Transverse colon (tissue), 4 donors: ENCODE measurements around the gene POR. TPM values are rescaled to one million over a fixed set of nuclear protein-coding genes. Genes with fewer than 3 reads are reported as not detected.

Experiments
- DNase-seq: peaks from one replicate; pipeline ENCODE4 v3.0.0-alpha.2; 2019
- H3K27ac ChIP-seq, 4 donors: fragments of 200-600 bp; sonication (generic); 2 replicates each; pipeline ENCODE4 v1.5.1; 2016 to 2018; ENCODE audit warnings: inconsistent platforms in 4 of 4
- H3K27me3 ChIP-seq: fragments of 200-600 bp; sonication (generic); 2 replicates; pipeline ENCODE4 v1.5.1; 2017; ENCODE audit warnings: inconsistent platforms
- H3K36me3 ChIP-seq, 4 donors: fragments of 200-600 bp; sonication (generic); 2 replicates each; pipeline ENCODE4 v1.5.1; 2017 to 2019; ENCODE audit warnings: inconsistent platforms in 4 of 4
- H3K4me1 ChIP-seq, 4 donors: fragments of 200-600 bp; sonication (generic); 2 replicates each; pipeline ENCODE4 v1.5.1; 2017 to 2020; ENCODE audit warnings: inconsistent platforms in 4 of 4
- H3K4me3 ChIP-seq, 4 donors: fragments of 200-600 bp; sonication (generic); 1 replicate in 1 of 4; 2 replicates in 3 of 4; pipeline versions ENCODE4 v1.5.1 to v1.6.1; 2017 to 2019; ENCODE audit warnings: inconsistent platforms in 4 of 4
- H3K9me3 ChIP-seq, 2 donors: fragments of 200-600 bp; sonication (generic); 2 replicates each; pipeline ENCODE4 v1.5.1; 2017 to 2019; ENCODE audit warnings: inconsistent platforms in 2 of 2
- EP300 ChIP-seq: sonication (generic); formaldehyde crosslinking; IDR thresholded peaks from one replicate; pipeline ENCODE4 v1.6.1; 2017; ENCODE audit warnings: antibody characterized with exemption, low read depth
- POLR2A ChIP-seq: fragments of 450-650 bp; IDR thresholded peaks from one replicate; pipeline ENCODE4 v1.6.1; 2016; ENCODE audit warnings: antibody characterized with exemption, mild to moderate bottlenecking, moderate library complexity
- POLR2AphosphoS5 ChIP-seq, 3 donors: sonication (generic); formaldehyde crosslinking; IDR thresholded peaks; one replicate each; pipeline ENCODE4 v1.6.1; 2016; ENCODE audit warnings: antibody characterized with exemption in 3 of 3
- WGBS, 2 donors: methylation state at CpG; one replicate each; pipeline ENCODE4 v1.1.5; 2018; ENCODE audit warnings: low coverage in 1 of 2; 5-methylcytosine and 5-hydroxymethylcytosine counted together
- in situ Hi-C, 4 donors: fragments of 200-750 bp; cut with MboI; loops; one replicate each; pipeline versions ENCODE4 v1.15.0 to v1.15.1; 2017; ENCODE audit warnings: low sequenced_read_pairs in 3 of 4, low pct_ligation_motif_present in 1 of 4, low pct_unique_long_range_greater_than_20kb in 1 of 4
- intact Hi-C: fragments of 100-400 bp; cut with DNase I; formaldehyde crosslinking; loops from one replicate; pipeline ENCODE4 v1.15.1; 2023; ENCODE audit warnings: low total_unique reads
- total RNA-seq, 4 donors: library from RNA; depleted of rRNA; stranded (reverse); fragments of >200 nt; gene quantifications; one replicate each; pipeline ENCODE4 v1.1.0, GENCODE V29; 2016
- TF ChIP-seq, protein P1 (sequence below), 5 experiments: fragments of 200-600 bp in 3 of 5; fragments of 450-650 bp in 2 of 5; sonication (generic) in 3 of 5; IDR thresholded peaks; 1 replicate in 2 of 5; 2 replicates in 3 of 5; pipeline ENCODE4 v1.5.1; 2016 to 2017; ENCODE audit warnings: antibody characterized with exemption in 5 of 5, inconsistent platforms in 3 of 5, mild to moderate bottlenecking in 2 of 5, moderate library complexity in 1 of 5

Gene POR
- total RNA-seq, 4 donors from 2014 or later = 95.9 to 200 (median 149) TPM

DNA sequence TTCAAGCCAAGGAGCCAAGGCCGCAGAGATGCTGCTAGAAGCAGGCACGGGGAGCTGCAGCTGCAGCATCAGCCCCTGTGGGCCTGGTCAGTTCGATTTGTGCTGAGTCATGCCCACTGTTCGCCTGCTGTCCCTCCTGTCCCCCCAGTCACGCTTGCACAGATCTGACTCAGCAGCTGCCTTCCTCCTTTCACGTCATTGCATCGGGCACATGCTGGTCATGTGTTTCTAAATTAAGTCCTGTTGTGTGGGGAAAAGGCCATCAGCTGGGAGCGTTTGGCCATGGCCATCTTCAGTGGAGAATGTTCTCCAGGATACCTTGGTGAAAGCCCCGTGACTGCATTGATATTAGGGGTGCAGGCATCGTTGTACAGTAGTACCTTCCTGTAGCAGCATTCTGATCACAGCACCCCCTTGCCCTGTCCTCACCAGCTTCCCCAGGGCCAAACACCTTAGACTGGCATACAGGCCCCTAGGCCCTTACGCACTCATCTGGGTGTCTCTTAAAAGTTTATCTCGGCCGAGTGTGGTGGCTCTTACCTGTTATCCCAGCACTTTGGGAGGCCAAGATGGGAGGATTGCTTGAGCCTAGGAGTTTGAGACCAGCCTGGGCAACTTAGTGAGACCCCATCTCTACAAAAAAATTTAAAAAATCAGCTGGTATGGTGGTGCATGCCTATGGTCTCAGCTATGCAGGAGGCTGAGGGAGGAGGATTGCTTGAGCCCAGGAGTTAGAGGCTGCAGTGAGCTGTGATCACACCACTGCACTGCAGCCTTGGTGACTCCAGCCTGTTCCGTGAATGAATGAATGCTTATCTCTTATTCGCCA lies 23.2 kb downstream of the POR start:
- TF ChIP-seq POLR2AphosphoS5 (IDR thresholded peaks at IDR 0.05) (no peak), POLR2A (no peak), EP300 (no peak)
- TF ChIP-seq, protein P1, sequence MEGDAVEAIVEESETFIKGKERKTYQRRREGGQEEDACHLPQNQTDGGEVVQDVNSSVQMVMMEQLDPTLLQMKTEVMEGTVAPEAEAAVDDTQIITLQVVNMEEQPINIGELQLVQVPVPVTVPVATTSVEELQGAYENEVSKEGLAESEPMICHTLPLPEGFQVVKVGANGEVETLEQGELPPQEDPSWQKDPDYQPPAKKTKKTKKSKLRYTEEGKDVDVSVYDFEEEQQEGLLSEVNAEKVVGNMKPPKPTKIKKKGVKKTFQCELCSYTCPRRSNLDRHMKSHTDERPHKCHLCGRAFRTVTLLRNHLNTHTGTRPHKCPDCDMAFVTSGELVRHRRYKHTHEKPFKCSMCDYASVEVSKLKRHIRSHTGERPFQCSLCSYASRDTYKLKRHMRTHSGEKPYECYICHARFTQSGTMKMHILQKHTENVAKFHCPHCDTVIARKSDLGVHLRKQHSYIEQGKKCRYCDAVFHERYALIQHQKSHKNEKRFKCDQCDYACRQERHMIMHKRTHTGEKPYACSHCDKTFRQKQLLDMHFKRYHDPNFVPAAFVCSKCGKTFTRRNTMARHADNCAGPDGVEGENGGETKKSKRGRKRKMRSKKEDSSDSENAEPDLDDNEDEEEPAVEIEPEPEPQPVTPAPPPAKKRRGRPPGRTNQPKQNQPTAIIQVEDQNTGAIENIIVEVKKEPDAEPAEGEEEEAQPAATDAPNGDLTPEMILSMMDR (IDR thresholded peaks at IDR 0.05) = no peak
- Histone ChIP-seq H3K4me1 (peaks cover 0 to 5% (median 0%) of the 10 kb centered on the region in 4 donors), H3K9me3 (no peaks in the 10 kb centered on the region), H3K36me3 (no peaks in the 10 kb centered on the region), H3K4me3 (no peak overlapping the region), H3K27ac (no peak overlapping the region), H3K27me3 (no peaks in the 10 kb centered on the region)
- intact Hi-C loops = no loop called here
- peak; percentile 26 for DNase-seq
- WGBS, 2 donors = 72 to 90% methylated on average over 2 to 15 of the region's 15 CpGs
- in situ Hi-C loops = no loop called here

DNA sequence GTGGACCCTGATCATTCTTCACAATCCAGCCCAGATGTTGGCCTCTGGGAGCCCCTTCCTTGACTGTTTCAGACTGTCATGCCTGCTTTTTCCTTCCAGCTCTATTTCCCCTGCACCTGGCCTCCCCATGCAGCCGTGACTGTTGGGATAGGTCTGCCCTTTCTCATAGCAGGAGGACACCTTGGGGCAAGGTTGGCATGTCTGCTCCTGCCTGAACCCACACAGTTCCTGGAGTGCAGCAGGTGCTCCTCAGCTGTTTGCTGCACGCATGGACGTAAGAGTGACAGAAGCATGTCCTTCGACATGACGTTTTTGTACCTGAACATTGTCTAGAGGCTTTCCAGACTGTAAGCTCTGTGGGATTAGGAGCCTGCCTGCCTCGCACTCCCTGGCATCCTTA lies 24.0 kb downstream of the POR start:
- peaks cover 0 to 5% (median 0%) of the 10 kb centered on the region in 4 donors for H3K4me1 ChIP-seq
- no peaks in the 10 kb centered on the region for H3K27me3 ChIP-seq
- TF ChIP-seq EP300 (no peak), POLR2AphosphoS5 (IDR thresholded peaks at IDR 0.05) (no peak), POLR2A (no peak)
- TF ChIP-seq, protein P1 (IDR thresholded peaks at IDR 0.05) = no peak
- no peaks in the 10 kb centered on the region for H3K9me3 ChIP-seq
- in situ Hi-C loops = no loop called here
- no peaks in the 10 kb centered on the region for H3K36me3 ChIP-seq
- no peak for DNase-seq
- H3K27ac ChIP-seq = no peak overlapping the region
- WGBS, 2 donors = 84 to 100% methylated on average over 3 to 6 of the region's 6 CpGs
- H3K4me3 ChIP-seq = no peak overlapping the region
- intact Hi-C loops = no loop called here

DNA sequence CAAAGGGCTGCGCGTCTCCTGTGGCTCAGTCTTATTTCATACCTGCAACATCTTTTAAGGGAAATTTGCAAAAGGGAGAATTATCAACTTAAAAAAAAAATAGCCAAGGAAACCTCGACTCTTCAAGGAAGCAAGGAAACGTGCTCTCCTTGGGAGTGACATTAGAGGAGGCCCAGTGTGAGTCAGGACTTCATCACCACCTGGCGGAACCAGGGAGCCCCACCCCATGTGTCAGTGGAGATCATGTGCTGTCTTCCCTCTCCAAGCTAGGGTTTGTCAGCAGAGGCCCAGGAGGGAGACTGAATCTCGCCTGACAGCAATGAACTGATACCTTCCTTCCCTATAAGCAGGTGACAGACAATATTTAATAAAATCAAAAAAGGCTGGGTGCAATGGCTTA lies 28.9 kb downstream of the POR start:
- H3K36me3 ChIP-seq = no peaks in the 10 kb centered on the region
- DNase-seq = peak; percentile 41
- in situ Hi-C loops (no loop called here), intact Hi-C loops (no loop called here)
- H3K27me3 ChIP-seq = no peaks in the 10 kb centered on the region
- H3K9me3 ChIP-seq = no peaks in the 10 kb centered on the region
- TF ChIP-seq POLR2AphosphoS5 (IDR thresholded peaks at IDR 0.05) = no peak
- TF ChIP-seq, protein P1 (IDR thresholded peaks at IDR 0.05) = no peak
- no peak for TF ChIP-seq POLR2A
- H3K4me1 ChIP-seq = peaks cover 0 to 7% (median 0%) of the 10 kb centered on the region in 4 donors
- H3K4me3 ChIP-seq = no peak overlapping the region
- WGBS, 2 donors = 80 to 86% methylated on average over 3 to 6 of the region's 6 CpGs
- no peak overlapping the region for H3K27ac ChIP-seq

DNA sequence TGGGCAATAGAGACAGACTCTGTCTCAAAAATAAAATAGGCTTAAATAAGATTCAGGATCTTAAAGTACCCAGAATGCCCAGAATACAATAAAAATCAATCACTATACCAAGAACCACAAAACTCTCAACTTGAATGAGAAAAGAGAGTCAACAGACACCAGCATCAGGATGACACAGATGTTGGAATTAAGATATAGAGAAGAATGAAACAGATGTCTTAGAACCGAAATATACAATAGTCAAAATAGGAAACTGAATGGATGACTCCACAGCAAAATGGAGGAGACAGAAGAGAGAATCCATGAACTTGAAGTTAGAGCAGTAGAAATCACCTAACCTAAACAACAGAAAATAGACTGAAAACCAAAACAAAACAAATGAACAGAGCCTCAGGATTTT lies 29.6 kb downstream of the POR start:
- in situ Hi-C loops (no loop called here), intact Hi-C loops (no loop called here)
- Histone ChIP-seq H3K4me1 (peaks cover 0 to 7% (median 0%) of the 10 kb centered on the region in 4 donors), H3K4me3 (no peak overlapping the region), H3K9me3 (no peaks in the 10 kb centered on the region), H3K36me3 (no peaks in the 10 kb centered on the region), H3K27me3 (no peaks in the 10 kb centered on the region), H3K27ac (no peak overlapping the region)
- TF ChIP-seq EP300 (no peak), POLR2AphosphoS5 (IDR thresholded peaks at IDR 0.05) (no peak)
- WGBS, 2 donors = 90 to 94% methylated on average over 1 of the region's 1 CpG
- DNase-seq = no peak
